Osteocyte (in vitro differentiated cells): ENCODE data around the gene STPG1. TPM values are rescaled to one million over a fixed set of nuclear protein-coding genes. Genes with fewer than 3 reads are reported as not detected.
A peak's percentile ranks its signal among the peaks of the same experiment; 100 is the strongest.

Source experiments
- DNase-seq: peaks from one replicate; pipeline ENCODE4 v3.0.0; 2021; ENCODE audit warnings: mixed read lengths; ENCODE audit not compliant: unreplicated experiment; ENCODE audit errors: extremely low spot score
- H3K27ac Mint-ChIP-seq: one replicate; pipeline ENCODE4 v1.8.0; 2021; ENCODE audit warnings: mild to moderate bottlenecking, mixed read lengths; ENCODE audit not compliant: unreplicated experiment
- H3K27me3 Mint-ChIP-seq: one replicate; pipeline ENCODE4 v1.8.0; 2021; ENCODE audit warnings: mixed read lengths; ENCODE audit not compliant: unreplicated experiment
- H3K36me3 Mint-ChIP-seq: one replicate; pipeline ENCODE4 v1.8.0; 2021; ENCODE audit warnings: mixed read lengths; ENCODE audit not compliant: unreplicated experiment
- H3K4me1 Mint-ChIP-seq: one replicate; pipeline ENCODE4 v1.8.0; 2021; ENCODE audit warnings: mixed read lengths; ENCODE audit not compliant: unreplicated experiment
- H3K4me3 Mint-ChIP-seq: one replicate; pipeline ENCODE4 v1.8.0; 2021; ENCODE audit warnings: mild to moderate bottlenecking, moderate library complexity, mixed read lengths; ENCODE audit not compliant: unreplicated experiment
- H3K9me3 Mint-ChIP-seq: one replicate; pipeline ENCODE4 v1.8.0; 2021; ENCODE audit warnings: mixed read lengths; ENCODE audit not compliant: unreplicated experiment
- CTCF ChIP-seq: fragments of 200-600 bp; sonication (generic); IDR thresholded peaks from 2 replicates; pipeline ENCODE4 v1.5.0; 2021; ENCODE audit warnings: antibody characterized with exemption, mild to moderate bottlenecking, moderate library complexity
- total RNA-seq: library from RNA; stranded (reverse); gene quantifications from 2 replicates; pipeline ENCODE4 v1.2.1, GENCODE V29; 2021

STPG1 gene
- total RNA-seq, 1 donor from 2014 or later = 5.3 TPM

- peaks cover 28% of the 10 kb centered on the region for H3K4me1 Mint-ChIP-seq
- no peak overlapping the region for H3K27ac Mint-ChIP-seq
- H3K27me3 Mint-ChIP-seq = peaks cover 27% of the 10 kb centered on the region
- DNase-seq = no peak
- no peaks in the 10 kb centered on the region for H3K36me3 Mint-ChIP-seq
- H3K4me3 Mint-ChIP-seq = no peak overlapping the region
- no peaks in the 10 kb centered on the region for H3K9me3 Mint-ChIP-seq
- TF ChIP-seq CTCF = peak; percentile 13
Observed at GRCh38 chr1:24316645-24317044, 96.9 kb downstream of the STPG1 start.

DNA sequence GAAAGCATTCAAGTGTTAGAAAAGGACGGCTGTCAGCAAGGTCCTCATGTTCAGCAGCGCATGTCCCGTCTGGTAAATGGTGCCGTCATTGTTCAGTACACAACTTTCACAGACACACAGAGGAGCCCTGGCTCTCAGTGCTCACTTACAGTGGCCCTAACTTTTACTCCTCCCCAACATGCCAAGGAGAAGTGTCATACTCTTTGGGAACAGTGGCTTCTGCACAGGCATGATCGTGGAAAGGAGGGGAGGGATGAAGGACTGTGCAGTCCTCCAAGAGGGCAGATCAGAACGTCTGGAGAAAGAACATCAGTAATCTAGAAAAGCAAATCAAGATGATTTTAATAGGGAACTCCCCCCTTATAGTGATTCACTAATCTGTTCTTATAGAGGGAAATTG is 98.2 kb downstream of the STPG1 start:
- H3K27me3 Mint-ChIP-seq = peaks cover 19% of the 10 kb centered on the region
- no peak overlapping the region for H3K27ac Mint-ChIP-seq
- H3K4me1 Mint-ChIP-seq = peaks cover 23% of the 10 kb centered on the region
- no peak for DNase-seq
- no peaks in the 10 kb centered on the region for H3K9me3 Mint-ChIP-seq
- no peak overlapping the region for H3K4me3 Mint-ChIP-seq
- no peaks in the 10 kb centered on the region for H3K36me3 Mint-ChIP-seq
- TF ChIP-seq CTCF = no peak

- H3K4me1 Mint-ChIP-seq = peaks cover 12% of the 10 kb centered on the region
Observed at GRCh38 chr1:24311741-24312140, 101.8 kb downstream of the STPG1 start.

DNA sequence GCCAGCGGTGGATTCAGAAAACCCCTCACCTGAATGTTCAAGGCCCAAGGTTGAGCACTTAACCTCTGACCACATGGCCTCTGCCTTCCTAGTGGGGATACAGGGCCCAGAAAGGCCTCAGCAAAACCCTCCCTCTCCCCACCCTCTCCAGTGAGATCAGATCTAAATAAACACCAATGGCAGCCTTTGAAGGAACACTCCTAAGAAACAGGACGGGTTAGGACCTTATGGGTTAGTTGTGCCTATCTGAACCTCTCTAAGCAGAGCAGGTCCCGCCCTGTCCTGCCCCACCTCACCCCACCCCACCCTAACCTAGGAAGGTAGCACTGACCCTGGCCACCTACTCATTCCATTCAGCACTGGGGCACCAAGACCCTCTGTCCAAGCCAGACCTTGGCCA is 102.3 kb downstream of the STPG1 start:
- Mint-ChIP-seq H3K36me3 (no peaks in the 10 kb centered on the region), H3K4me1 (peaks cover 12% of the 10 kb centered on the region), H3K4me3 (no peak overlapping the region), H3K27me3 (peaks cover 3% of the 10 kb centered on the region), H3K27ac (no peak overlapping the region), H3K9me3 (no peaks in the 10 kb centered on the region)
- no peak for DNase-seq
- TF ChIP-seq CTCF = no peak

More at GRCh38 chr1:24311741-24312140, 101.8 kb downstream of the STPG1 start:
- H3K27me3 Mint-ChIP-seq = peaks cover 3% of the 10 kb centered on the region
- no peaks in the 10 kb centered on the region for H3K9me3 Mint-ChIP-seq
- no peak overlapping the region for H3K27ac Mint-ChIP-seq
- no peak for DNase-seq
- no peaks in the 10 kb centered on the region for H3K36me3 Mint-ChIP-seq
- no peak overlapping the region for H3K4me3 Mint-ChIP-seq
- TF ChIP-seq CTCF = no peak

GRCh38 chr1:24309762-24310485 is 103.7 kb downstream of the STPG1 start:
- no peak for TF ChIP-seq CTCF

More at GRCh38 chr1:24309762-24310485, 103.7 kb downstream of the STPG1 start:
- H3K27me3 Mint-ChIP-seq = peaks cover 2% of the 10 kb centered on the region
- no peak for DNase-seq
- H3K27ac Mint-ChIP-seq = no peak overlapping the region
- peaks cover 12% of the 10 kb centered on the region for H3K4me1 Mint-ChIP-seq
- H3K9me3 Mint-ChIP-seq = no peaks in the 10 kb centered on the region
- H3K4me3 Mint-ChIP-seq = no peak overlapping the region
- H3K36me3 Mint-ChIP-seq = no peaks in the 10 kb centered on the region
